CD14-positive monocyte (primary cell): ENCODE data around the gene ANKRD60. TPM values are rescaled to one million over a fixed set of nuclear protein-coding genes. Genes with fewer than 3 reads are reported as not detected.
A peak's percentile ranks its signal among the peaks of the same experiment; 100 is the strongest.

Source experiments
- DNase-seq, 3 donors: peaks; one replicate each; pipeline ENCODE4 v3.0.0-alpha.2; 2011 to 2022
- H2AFZ ChIP-seq: 2 replicates; pipeline ENCODE4 v1.6.0; 2012; ENCODE audit warnings: mild to moderate bottlenecking, low read depth, low read length, inconsistent platforms; ENCODE audit not compliant: insufficient read depth, poor library complexity, severe bottlenecking
- H3K27ac ChIP-seq, 2 donors: 1 replicate in 1 of 2; 2 replicates in 1 of 2; pipeline ENCODE4 v1.5.1; 2012 to 2013; ENCODE audit warnings: low read length in 2 of 2, control low read depth in 1 of 2, inconsistent platforms in 1 of 2, low read depth in 1 of 2, mild to moderate bottlenecking in 1 of 2
- H3K27me3 ChIP-seq, 2 donors: one replicate each; pipeline versions ENCODE4 v1.6.0 to v1.6.1; 2011 to 2013; ENCODE audit warnings: low read length in 2 of 2; ENCODE audit not compliant: control insufficient read depth in 2 of 2, insufficient read depth in 2 of 2
- H3K36me3 ChIP-seq, 2 donors: replicated peaks in 1 of 2; 1 replicate in 1 of 2; 2 replicates in 1 of 2; pipeline versions ENCODE4 v1.5.1 to v1.6.1; 2012 to 2013; ENCODE audit warnings: low read length in 2 of 2, control low read depth in 1 of 2, inconsistent platforms in 1 of 2, mild to moderate bottlenecking in 1 of 2; ENCODE audit not compliant: insufficient read depth in 2 of 2, control insufficient read depth in 1 of 2
- H3K4me1 ChIP-seq, 2 donors: 1 replicate in 1 of 2; 2 replicates in 1 of 2; pipeline versions ENCODE4 v1.5.1 to v1.6.1; 2012 to 2013; ENCODE audit warnings: low read length in 2 of 2, control low read depth in 1 of 2, inconsistent platforms in 1 of 2, mild to moderate bottlenecking in 1 of 2, moderate library complexity in 1 of 2; ENCODE audit not compliant: insufficient read depth in 2 of 2, control insufficient read depth in 1 of 2
- H3K4me2 ChIP-seq: replicated peaks from 2 replicates; pipeline ENCODE3; 2012; ENCODE audit warnings: low read length, moderate library complexity, mild to moderate bottlenecking; ENCODE audit not compliant: poor library complexity, severe bottlenecking; ENCODE audit errors: extremely low read depth
- H3K4me3 ChIP-seq, 3 experiments: fragments of 200-600 bp in 1 of 3; sonication (generic) in 1 of 3; replicated peaks in 1 of 3; 1 replicate in 2 of 3; 2 replicates in 1 of 3; pipeline ENCODE4 v1.5.1; 2011 to 2013; ENCODE audit warnings: low read length in 3 of 3, mild to moderate bottlenecking in 3 of 3, control low read depth in 2 of 3, low read depth in 2 of 3, inconsistent platforms in 1 of 3, moderate library complexity in 1 of 3
- H3K79me2 ChIP-seq: 2 replicates; pipeline ENCODE4 v1.6.0; 2012; ENCODE audit warnings: mild to moderate bottlenecking, control low read depth, inconsistent platforms, low read length, moderate library complexity; ENCODE audit not compliant: insufficient read depth
- H3K9ac ChIP-seq: 2 replicates; pipeline ENCODE4 v1.6.0; 2017; ENCODE audit warnings: low read length, mild to moderate bottlenecking; ENCODE audit not compliant: insufficient read depth, poor library complexity, severe bottlenecking
- H3K9me3 ChIP-seq, 2 donors: replicated peaks in 1 of 2; 1 replicate in 1 of 2; 2 replicates in 1 of 2; pipeline versions ENCODE4 v1.5.1 to v1.6.1; 2012 to 2013; ENCODE audit warnings: low read length in 2 of 2, control low read depth in 1 of 2; ENCODE audit not compliant: control insufficient read depth in 1 of 2, insufficient read depth in 1 of 2
- H4K20me1 ChIP-seq: 2 replicates; pipeline ENCODE4 v1.6.0; 2012; ENCODE audit warnings: mild to moderate bottlenecking, low read length, control low read depth, moderate library complexity; ENCODE audit not compliant: insufficient read depth
- H3K27ac Mint-ChIP-seq, 7 donors: one replicate each; pipeline ENCODE4 v1.8.0; 2020; ENCODE audit warnings: mild to moderate bottlenecking in 7 of 7, mixed read lengths in 7 of 7, moderate library complexity in 6 of 7, inconsistent platforms in 2 of 7
- H3K27me3 Mint-ChIP-seq, 3 donors: one replicate each; pipeline ENCODE4 v1.8.0; 2021 to 2022; ENCODE audit warnings: low read depth in 3 of 3, mild to moderate bottlenecking in 3 of 3, mixed read lengths in 3 of 3, moderate library complexity in 3 of 3, inconsistent platforms in 1 of 3
- H3K36me3 Mint-ChIP-seq, 2 donors: one replicate each; pipeline ENCODE4 v1.8.0; 2020; ENCODE audit warnings: mixed read lengths in 2 of 2, inconsistent platforms in 1 of 2, mild to moderate bottlenecking in 1 of 2
- H3K4me1 Mint-ChIP-seq: one replicate; pipeline ENCODE4 v1.8.0; 2020; ENCODE audit warnings: mild to moderate bottlenecking, mixed read lengths
- H3K4me3 Mint-ChIP-seq, 2 donors: one replicate each; pipeline ENCODE4 v1.8.0; 2020; ENCODE audit warnings: mild to moderate bottlenecking in 2 of 2, mixed read lengths in 2 of 2, moderate library complexity in 1 of 2
- H3K9me3 Mint-ChIP-seq, 7 donors: one replicate each; pipeline ENCODE4 v1.8.0; 2020 to 2022; ENCODE audit warnings: mixed read lengths in 7 of 7, mild to moderate bottlenecking in 6 of 7, moderate library complexity in 6 of 7, inconsistent platforms in 2 of 7
- CTCF ChIP-seq: fragments of 200-600 bp; IDR thresholded peaks from one replicate; pipeline ENCODE4 v1.8.0; 2022; ENCODE audit warnings: antibody characterized with exemption, mild to moderate bottlenecking
- WGBS: methylation state at CpG from one replicate; pipeline ENCODE4 v1.1.5; 2013; ENCODE audit warnings: missing lambda C conversion rate; ENCODE audit not compliant: insufficient coverage; 5-methylcytosine and 5-hydroxymethylcytosine counted together
- intact Hi-C, 2 donors: fragments of 100-400 bp; cut with micrococcal nuclease; formaldehyde crosslinking; loops; one replicate each; pipeline versions ENCODE4 v1.15.0 to v1.15.1; 2023
- polyA plus RNA-seq, 3 donors: library from polyadenylated mRNA; depleted of rRNA in 1 of 3; unstranded in 2 of 3; stranded (reverse) in 1 of 3; fragments of 300-500 nt in 2 of 3; fragments of >200 nt in 1 of 3; fragmentation: Illumina TruSeq in 2 of 3; gene quantifications; 1 replicate in 2 of 3; 2 replicates in 1 of 3; pipeline ENCODE4 v1.2.3, GENCODE V29; 2012 to 2021

Gene ANKRD60
- polyA plus RNA-seq, 3 donors, result not detected

- intact Hi-C loops, result no loop called here
- Histone ChIP-seq H3K27ac (no peak overlapping the region), H3K27me3 (peaks cover 64 to 70% of the 10 kb centered on the region in 2 donors), H3K9me3 (peaks cover 0 to 12% of the 10 kb centered on the region in 2 donors), H3K4me3 (no peak overlapping the region), H3K9ac (no peak overlapping the region), H3K79me2 (no peaks in the 10 kb centered on the region), H3K36me3 (peaks cover 0 to 19% of the 10 kb centered on the region in 2 donors), H3K4me1 (no peaks in the 10 kb centered on the region), H3K4me2 (no peak overlapping the region), H4K20me1 (no peaks in the 10 kb centered on the region), H2AFZ (no peak overlapping the region)
- 10% methylated on average over 28 of the region's 29 CpGs for WGBS
- H3K9me3 Mint-ChIP-seq, result peaks cover 0 to 15% (median 8%) of the 10 kb centered on the region in 7 donors
- peaks cover 19 to 37% of the 10 kb centered on the region in 2 donors for H3K36me3 Mint-ChIP-seq
- peak overlapping the region in 1 of 7 donors; percentile 3 for H3K27ac Mint-ChIP-seq
- peak overlapping the region in 1 of 2 donors; percentile 82 for H3K4me3 Mint-ChIP-seq
- peaks cover 60 to 73% (median 63%) of the 10 kb centered on the region in 3 donors for H3K27me3 Mint-ChIP-seq
- peaks cover 9% of the 10 kb centered on the region for H3K4me1 Mint-ChIP-seq
- DNase-seq, result no peak
- no peak for TF ChIP-seq CTCF
Observed at GRCh38 chr20:58228103-58228483, 360 bp downstream of the ANKRD60 start.

GRCh38 chr20:58227391-58228102, 906 bp downstream of the ANKRD60 start:
- H3K27ac Mint-ChIP-seq, result peak overlapping the region in 1 of 7 donors; percentile 3
- peak overlapping the region in 1 of 2 donors; percentile 82 for H3K4me3 Mint-ChIP-seq
- peaks cover 0 to 15% (median 8%) of the 10 kb centered on the region in 7 donors for H3K9me3 Mint-ChIP-seq
- peaks cover 60 to 73% (median 63%) of the 10 kb centered on the region in 3 donors for H3K27me3 Mint-ChIP-seq
- intact Hi-C loops, result no loop called here
- Histone ChIP-seq H3K79me2 (no peaks in the 10 kb centered on the region), H3K27ac (no peak overlapping the region), H3K9me3 (peaks cover 0 to 12% of the 10 kb centered on the region in 2 donors), H3K27me3 (peaks cover 64 to 70% of the 10 kb centered on the region in 2 donors), H3K36me3 (peaks cover 0 to 14% of the 10 kb centered on the region in 2 donors), H4K20me1 (no peaks in the 10 kb centered on the region), H3K4me1 (no peaks in the 10 kb centered on the region), H2AFZ (no peak overlapping the region), H3K4me2 (no peak overlapping the region), H3K4me3 (no peak overlapping the region), H3K9ac (no peak overlapping the region)
- DNase-seq, result no peak
- no peak for TF ChIP-seq CTCF
- 98% methylated on average over 5 of the region's 5 CpGs for WGBS
- H3K36me3 Mint-ChIP-seq, result peaks cover 17 to 34% of the 10 kb centered on the region in 2 donors
- H3K4me1 Mint-ChIP-seq, result peaks cover 9% of the 10 kb centered on the region
